Measurements from ENCODE around the gene THADA.

GRCh38 chr2:43524177-43524965, 71.5 kb downstream of the THADA start:
- TF ChIP-seq GABPB1 (CRISPR knock-in tag; IDR thresholded peaks at IDR 0.05) (no peak), CTCF (IDR thresholded peaks at IDR 0.05) (no peak), ZNF512 (CRISPR knock-in tag; IDR thresholded peaks at IDR 0.05; ENCODE audit: borderline replicate concordance) (no peak), TEAD1 (CRISPR knock-in tag; IDR thresholded peaks at IDR 0.05) (no peak), HMGA2 (CRISPR knock-in tag; IDR thresholded peaks at IDR 0.05) (no peak), ATF3 (CRISPR knock-in tag; conservative IDR thresholded peaks at IDR 0.05) (no peak), PRRX2 (CRISPR knock-in tag; IDR thresholded peaks at IDR 0.05) (no peak), USF2 (CRISPR knock-in tag; IDR thresholded peaks at IDR 0.05) (no peak)
- TF ChIP-seq, protein P1, sequence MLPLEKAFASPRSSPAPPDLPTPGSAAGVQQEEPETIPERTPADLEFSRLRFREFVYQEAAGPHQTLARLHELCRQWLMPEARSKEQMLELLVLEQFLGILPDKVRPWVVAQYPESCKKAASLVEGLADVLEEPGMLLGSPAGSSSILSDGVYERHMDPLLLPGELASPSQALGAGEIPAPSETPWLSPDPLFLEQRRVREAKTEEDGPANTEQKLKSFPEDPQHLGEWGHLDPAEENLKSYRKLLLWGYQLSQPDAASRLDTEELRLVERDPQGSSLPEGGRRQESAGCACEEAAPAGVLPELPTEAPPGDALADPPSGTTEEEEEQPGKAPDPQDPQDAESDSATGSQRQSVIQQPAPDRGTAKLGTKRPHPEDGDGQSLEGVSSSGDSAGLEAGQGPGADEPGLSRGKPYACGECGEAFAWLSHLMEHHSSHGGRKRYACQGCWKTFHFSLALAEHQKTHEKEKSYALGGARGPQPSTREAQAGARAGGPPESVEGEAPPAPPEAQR (CRISPR knock-in tag; IDR thresholded peaks at IDR 0.05), result no peak
- TF ChIP-seq, protein P2, sequence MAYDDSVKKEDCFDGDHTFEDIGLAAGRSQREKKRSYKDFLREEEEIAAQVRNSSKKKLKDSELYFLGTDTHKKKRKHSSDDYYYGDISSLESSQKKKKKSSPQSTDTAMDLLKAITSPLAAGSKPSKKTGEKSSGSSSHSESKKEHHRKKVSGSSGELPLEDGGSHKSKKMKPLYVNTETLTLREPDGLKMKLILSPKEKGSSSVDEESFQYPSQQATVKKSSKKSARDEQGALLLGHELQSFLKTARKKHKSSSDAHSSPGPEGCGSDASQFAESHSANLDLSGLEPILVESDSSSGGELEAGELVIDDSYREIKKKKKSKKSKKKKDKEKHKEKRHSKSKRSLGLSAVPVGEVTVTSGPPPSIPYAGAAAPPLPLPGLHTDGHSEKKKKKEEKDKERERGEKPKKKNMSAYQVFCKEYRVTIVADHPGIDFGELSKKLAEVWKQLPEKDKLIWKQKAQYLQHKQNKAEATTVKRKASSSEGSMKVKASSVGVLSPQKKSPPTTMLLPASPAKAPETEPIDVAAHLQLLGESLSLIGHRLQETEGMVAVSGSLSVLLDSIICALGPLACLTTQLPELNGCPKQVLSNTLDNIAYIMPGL (CRISPR knock-in tag; IDR thresholded peaks at IDR 0.05), result no peak
